HG03025 (cell line): Measurements from ENCODE around the gene ARMC10.
"Not testable (repeated sequence)": the region's sequence is repeated elsewhere in the genome, so short reads cannot be mapped to it uniquely, and the experiment has no call there.

Experiments used
- ATAC-seq: cut with Tn5 transposase; IDR thresholded peaks from one replicate; pipeline ENCODE4 v1.9.1; 2021; ENCODE audit warnings: mild to moderate bottlenecking, moderate library complexity; ENCODE audit not compliant: unreplicated experiment, low FRiP score

Gene ARMC10

GRCh38 chr7:103077318-103077717 lies 2.4 kb downstream of the ARMC10 start:
- no peak for ATAC-seq

GRCh38 chr7:103078226-103078625 lies 3.3 kb downstream of the ARMC10 start:
- not testable (repeated sequence) for ATAC-seq

DNA sequence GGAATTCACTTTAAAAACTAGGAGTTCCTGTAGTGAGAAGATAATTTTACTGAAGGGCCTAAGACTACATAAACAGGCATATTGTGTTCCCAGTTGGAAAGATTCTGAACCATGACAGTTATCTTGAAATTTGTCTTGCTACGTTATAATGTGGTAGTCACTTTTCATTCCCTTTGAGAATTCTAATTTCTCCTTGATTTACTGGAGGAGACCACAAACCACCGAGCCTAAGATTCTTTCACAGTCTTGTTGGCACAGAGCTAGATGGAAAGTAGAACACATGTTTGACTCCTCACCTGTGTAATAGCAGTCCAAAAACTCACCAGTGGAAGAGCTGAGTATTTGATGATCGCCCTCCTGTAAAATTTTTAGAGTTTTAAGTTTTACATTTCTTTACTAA lies 4.9 kb downstream of the ARMC10 start:
- no peak for ATAC-seq

GRCh38 chr7:103080923-103081322 lies 6.0 kb downstream of the ARMC10 start:
- ATAC-seq, result no peak

DNA sequence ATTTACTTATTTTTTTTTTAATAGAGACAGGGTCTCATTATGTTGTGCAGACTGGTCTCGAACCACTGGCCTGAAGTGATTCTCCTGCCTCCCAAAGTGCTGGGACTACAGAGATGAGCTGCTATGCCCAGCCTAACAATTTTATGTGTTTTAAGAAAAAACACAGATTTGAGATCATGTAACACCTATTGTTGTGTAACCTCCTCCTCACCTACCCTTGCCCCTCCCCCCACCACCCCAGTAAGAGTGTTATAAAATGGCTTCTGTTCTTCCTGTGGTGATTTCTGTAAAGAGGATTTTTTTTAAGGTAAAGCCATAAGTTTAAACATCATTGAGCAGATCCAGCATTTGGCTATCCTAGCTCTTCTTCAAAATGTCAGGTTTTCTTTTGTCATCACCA lies 7.6 kb downstream of the ARMC10 start:
- no peak for ATAC-seq

DNA sequence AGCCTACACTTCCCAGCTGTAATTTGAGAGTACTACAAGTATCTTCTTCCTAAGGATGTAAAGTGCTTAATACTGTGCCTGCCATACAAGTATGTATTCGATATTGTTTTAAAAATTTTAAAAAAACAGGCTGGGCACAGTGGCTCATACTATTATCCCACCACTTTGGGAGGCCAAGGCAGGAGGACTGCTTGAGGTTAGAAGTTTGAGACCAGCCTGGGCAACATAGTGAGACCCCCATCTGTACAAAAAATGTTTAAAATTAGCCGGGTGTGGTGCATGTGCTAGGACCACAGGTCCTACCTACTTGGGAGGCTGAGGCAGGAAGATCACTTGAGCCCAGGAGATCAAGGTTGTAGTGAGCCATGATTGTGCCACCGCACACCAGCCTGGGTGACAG lies 8.3 kb downstream of the ARMC10 start:
- no peak for ATAC-seq

GRCh38 chr7:103092321-103092720 lies 17.4 kb downstream of the ARMC10 start:
- ATAC-seq, result not testable (repeated sequence)

DNA sequence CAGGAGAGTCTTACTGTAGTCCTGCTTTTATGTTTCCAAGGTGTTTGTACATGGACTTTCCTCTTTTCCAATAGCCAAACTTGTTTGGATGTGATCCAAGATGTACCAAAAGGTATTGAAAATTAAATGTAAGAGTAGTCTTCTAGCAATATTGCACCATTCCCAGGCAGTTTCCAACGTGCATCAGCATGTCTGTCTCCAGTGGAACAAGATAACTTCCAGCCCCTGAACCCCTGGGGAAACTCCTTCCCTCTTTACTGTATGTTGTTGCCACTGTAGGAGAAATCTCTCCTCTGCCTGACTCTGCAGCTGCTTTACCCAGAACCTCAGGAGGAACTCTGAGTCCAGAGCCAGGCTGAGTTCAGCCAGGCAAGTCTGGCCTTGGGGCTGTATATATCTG lies 18.5 kb downstream of the ARMC10 start:
- ATAC-seq, result no peak

- ATAC-seq, result no peak
Observed at GRCh38 chr7:103094102-103094501, 19.2 kb downstream of the ARMC10 start.

GRCh38 chr7:103095558-103095957 lies 20.6 kb downstream of the ARMC10 start:
- ATAC-seq, result not testable (repeated sequence)

- ATAC-seq, result no peak
Observed at GRCh38 chr7:103097041-103097440, 22.1 kb downstream of the ARMC10 start.

DNA sequence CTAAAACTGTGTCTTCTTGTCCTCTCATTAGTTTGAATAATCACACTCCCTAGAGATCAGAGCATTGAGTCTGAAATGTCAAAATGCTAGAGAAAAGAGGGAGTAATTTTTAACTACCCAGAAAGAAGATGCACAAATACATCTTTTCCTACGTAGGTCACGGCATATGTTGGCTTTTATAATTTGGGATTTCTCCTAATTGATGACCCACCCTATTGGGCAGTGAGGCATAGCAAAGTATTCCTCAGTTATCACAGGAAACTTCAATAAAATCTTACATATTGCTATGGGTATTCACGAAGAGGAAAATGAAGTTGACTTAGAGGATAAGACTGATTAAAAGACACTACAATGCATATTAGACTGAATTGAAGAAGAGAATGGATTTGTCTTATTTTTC lies 25.4 kb downstream of the ARMC10 start:
- ATAC-seq, result no peak

- ATAC-seq, result no peak
Observed at GRCh38 chr7:103101543-103101942, 26.6 kb downstream of the ARMC10 start.

DNA sequence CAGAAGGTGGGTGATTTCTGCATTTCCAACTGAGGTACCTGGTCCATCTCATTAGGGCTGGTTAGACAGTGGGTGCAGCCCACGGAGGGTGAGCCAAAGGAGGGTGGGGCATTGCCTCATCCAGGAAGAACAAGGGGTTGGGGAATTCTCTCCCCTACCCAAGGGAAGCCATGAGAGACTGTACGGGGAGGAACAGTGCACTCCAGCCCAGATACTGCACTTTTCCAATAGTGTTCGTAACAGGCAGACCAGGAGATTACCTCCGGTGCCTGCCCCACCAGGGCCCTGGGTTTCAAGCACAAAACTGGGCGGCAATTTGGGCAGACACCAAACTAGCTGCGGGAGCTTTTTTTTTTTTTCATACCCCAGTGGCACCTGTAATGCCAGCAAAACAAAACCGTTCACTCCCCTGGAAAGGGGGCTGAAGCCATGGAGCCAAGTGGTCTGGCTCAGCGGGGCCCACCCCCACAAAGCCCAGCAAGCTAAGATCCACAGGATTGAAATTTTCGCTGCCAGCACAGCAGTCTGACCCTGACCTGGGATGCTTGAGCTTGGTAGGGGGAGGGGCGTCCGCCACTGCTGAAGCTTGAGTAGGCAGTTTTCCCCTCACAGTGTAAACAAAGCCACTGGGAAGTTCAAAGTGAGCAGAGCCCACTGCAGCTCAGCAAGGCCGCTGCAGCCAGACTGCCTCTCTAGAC lies 31.2 kb downstream of the ARMC10 start:
- ATAC-seq, result no peak

- ATAC-seq, result not testable (repeated sequence)
Observed at GRCh38 chr7:103106703-103107070, 31.7 kb downstream of the ARMC10 start.

- no peak for ATAC-seq
Observed at GRCh38 chr7:103113164-103113563, 38.2 kb downstream of the ARMC10 start.

DNA sequence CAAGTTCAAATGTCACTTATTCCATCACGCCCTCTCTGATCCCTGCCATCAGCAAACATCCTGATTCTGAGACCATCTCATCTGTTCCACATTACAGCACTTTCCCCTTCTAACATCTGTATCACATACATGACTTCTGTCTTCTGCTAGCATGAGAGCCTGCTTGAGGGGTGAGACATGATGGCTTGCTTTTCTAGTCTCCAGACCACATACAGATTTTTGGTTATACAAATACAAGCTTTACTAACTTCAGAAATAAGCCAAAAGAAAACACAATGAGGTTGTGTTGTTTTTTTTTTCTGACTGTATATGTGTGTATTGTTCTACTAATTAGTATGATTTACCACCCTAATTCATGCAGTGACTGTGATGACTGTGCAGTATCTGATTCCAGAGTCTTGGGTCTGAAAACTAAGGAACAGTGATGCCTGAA lies 39.7 kb downstream of the ARMC10 start:
- no peak for ATAC-seq

DNA sequence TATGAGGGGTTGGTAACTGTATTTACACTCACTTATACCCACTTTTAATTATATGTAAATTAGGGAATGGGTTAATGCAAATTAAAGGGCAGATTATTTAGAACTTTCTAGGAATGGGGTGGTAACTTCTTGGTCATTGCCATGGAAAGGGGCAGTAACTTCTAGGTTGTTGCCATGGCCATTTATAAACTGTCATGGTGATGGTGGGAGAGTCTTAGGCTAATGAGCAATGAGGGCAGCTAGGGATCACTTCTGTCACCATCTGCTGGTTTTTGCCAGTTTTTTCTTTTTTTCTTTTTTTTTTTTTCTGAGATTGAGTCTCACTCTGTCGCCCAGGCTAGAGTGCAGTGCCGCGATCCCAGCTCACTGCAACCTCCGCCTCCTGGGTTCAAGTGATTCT lies 40.8 kb downstream of the ARMC10 start:
- ATAC-seq, result no peak

DNA sequence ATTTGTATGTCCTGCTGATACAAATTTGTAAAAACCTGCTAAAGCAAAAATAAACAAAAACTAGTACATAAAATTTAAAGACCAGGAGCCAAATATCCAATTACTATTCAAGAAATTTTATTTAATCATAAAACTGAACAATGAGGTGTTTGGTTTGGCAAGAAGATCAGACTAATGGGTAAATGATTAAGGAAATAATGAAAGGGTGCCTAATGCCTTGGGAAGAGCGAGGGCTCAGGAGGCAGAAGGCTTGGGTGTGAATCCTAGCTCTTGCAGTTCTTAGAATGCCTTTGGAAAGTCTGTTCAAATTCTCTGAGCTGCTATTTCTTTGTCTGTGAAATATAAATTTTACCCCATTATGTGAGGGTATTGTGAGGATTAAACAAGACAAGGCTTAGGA lies 41.6 kb downstream of the ARMC10 start:
- no peak for ATAC-seq

- no peak for ATAC-seq
Observed at GRCh38 chr7:103116991-103117390, 42.1 kb downstream of the ARMC10 start.

GRCh38 chr7:103117465-103117864 lies 42.5 kb downstream of the ARMC10 start:
- ATAC-seq, result no peak

GRCh38 chr7:103119791-103120291 lies 44.9 kb downstream of the ARMC10 start:
- no peak for ATAC-seq

GRCh38 chr7:103120362-103120761 lies 45.4 kb downstream of the ARMC10 start:
- no peak for ATAC-seq
